Activated T-cell treated with anti-CD3 and anti-CD28 coated beads for 48 hours (primary cell): ENCODE results near the gene HS6ST3.
"Not testable (repeated sequence)": the region's sequence is repeated elsewhere in the genome, so short reads cannot be mapped to it uniquely, and the experiment has no call there.

Source experiments
- DNase-seq: peaks from one replicate; pipeline ENCODE4 v3.0.0-alpha.2; 2020; ENCODE audit warnings: low read depth

Gene HS6ST3

DNA sequence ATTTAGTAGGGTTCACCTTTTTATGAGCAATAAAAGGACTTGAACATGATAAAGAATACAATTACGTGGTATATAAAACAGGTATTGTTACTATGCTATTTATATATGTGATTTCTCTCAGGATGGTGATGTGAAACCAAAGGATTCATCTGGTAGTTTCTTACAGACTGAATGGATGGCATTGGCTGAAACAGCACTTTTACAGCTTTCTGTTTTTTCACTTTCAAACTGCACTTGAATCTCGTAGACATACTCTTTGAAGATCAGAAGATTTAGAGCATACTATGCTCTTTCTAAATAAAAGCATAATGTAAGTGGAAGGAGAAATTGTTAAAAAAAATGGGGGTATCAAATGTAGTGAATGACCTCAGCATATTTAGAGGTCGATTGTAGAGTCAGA lies 354.8 kb downstream of the HS6ST3 start:
- DNase-seq = no peak

DNA sequence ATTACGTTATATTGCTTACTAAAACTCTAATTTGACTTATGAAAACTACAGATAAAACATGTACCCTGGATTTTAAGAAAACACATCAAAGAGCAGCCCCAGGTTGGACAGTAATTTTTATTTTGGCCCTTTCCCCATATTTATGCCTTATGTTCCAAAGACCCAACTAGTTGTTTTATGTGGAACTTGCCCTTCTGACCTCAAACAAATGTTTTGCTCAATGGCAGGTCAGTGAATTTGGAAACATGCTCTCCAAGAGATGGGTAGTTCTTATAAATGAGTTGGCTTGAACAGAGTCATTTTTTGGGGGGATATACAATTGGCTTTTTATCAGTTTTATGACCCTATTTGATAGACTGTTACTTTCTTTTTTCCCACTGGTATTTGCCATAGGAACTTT lies 360.0 kb downstream of the HS6ST3 start:
- no peak for DNase-seq

DNA sequence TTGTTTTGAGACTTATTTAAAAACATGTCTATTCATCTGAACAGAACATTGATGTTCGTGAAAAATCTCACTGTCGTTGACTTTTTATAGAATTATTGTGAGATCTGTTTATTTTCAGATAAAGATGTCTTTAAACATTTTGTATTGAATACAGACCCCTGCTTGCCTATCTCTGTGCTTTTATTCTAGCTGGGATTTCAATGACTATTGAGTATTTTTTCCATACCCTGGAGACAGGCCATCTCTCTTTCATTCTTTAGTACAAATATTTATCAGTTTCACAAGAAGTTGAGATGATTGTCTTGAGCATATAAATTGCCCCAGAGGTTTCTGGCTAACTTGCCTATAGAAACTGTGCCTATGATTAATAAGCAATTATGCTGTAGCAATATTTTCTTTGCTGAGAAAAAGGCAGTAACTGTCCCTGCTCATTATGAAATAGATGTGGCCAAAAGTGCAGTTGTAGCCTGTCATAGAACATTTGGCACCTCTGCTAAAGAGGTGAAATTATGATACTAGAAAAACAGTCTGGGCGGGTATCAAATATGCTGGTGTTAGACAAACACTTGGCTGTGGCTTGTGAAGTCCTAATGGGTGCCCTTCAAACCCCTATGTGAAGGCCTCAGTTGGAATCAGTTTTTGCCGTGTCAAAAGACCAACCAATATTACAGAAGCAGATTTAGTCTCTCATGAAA lies 360.6 kb downstream of the HS6ST3 start:
- no peak for DNase-seq

DNA sequence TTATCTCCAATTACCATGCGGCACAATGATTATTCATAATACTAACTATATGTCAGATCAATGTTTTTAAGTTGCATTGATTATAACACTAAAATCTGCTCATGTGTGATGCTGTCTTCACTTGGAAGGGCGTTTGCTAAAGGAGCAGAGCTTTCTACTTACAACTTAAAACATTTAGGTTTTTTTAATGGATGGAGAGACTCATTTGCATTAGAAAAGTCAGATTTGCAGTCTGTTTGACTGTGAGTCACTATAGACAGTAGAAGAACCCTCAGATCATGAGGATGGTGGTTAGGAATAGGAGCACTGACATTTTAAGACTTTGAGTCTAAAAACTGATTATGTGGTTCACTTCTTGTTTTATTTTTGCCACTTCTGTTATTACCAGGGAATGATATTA lies 364.6 kb downstream of the HS6ST3 start:
- no peak for DNase-seq

DNA sequence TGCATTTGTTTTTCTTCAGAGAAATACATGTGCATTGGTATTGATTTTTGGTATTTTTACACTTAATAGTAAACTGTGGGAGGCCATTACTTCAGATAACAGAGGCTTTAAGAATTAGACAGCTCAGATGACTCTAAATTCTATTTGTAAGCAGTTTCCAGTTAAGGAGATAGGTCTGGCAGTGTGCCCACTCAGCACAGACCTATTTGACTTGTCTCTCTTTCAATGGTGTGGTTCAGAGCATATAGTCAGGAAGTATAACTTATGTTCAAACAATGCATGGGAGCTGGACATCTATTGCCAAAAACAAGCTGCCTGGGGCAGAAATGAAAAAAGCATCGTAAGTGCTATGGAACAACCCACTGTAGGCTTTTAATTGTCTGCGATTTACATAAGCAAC lies 370.7 kb downstream of the HS6ST3 start:
- no peak for DNase-seq

DNA sequence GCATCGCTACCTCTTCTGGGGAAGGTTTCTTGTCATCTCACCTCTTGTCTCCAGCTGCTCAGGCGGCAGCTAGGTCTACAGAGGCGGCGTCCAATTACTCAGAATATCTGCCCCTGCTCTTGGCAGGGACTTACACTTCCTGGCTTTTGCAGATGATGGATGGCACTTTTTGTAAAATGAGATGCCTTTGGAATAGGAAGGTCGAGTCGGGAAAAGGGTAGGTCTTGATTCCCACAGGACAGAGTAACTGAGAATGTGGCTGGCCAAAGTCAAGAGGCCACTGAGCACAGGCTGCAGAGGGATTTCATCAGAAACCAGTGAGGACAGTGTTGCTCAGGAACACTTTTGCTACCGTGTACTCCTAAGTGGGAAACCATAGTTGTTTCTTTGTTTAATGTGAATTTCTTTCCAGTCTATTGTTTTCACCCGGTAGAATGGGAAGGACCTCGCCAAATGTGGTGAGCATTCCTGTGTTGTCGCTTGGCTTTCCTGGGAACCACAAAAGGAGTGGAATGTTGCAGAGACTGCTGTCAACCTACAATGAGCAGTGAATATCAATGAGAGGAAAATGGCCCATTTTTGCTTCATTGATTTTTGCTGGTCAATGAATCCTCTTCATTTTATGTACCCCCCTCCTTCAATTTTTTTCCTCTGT lies 383.7 kb downstream of the HS6ST3 start:
- DNase-seq = no peak

DNA sequence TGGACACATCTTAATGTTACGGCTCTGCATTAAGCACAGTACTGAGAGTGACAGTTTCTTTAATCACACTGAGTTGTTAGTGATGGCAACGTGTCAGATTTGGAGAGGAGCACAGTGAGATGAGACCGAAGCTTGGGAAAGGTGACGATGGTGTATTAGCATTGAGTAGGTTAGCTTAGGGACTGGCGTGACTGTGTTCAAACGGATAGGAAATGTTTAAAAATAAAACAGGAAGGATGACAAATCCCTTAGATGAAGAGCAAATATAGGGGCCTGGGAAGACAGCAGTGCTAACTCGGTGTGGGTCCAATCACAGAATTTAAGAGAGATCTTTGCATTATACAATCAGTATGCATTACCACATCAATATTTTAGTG lies 384.3 kb downstream of the HS6ST3 start:
- DNase-seq = no peak

DNA sequence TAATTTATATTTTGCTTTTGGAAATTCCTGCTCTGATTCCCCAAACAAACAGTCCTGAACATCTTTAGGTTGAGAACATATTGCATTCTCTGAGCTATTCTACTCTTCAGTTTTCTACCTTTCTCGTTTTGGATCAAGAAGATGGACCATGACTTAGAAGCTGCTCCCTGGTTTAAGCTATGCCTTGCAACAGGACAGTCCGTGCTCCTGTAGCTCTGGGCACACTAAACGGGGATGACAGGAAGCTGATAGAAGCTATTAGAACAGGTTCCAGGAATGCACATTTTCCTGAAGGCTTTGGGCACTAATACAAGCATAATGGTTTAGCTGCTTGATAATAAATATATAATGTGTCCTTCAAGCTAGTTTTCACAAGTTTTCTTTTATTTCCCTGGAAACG lies 385.2 kb downstream of the HS6ST3 start:
- DNase-seq = no peak

DNA sequence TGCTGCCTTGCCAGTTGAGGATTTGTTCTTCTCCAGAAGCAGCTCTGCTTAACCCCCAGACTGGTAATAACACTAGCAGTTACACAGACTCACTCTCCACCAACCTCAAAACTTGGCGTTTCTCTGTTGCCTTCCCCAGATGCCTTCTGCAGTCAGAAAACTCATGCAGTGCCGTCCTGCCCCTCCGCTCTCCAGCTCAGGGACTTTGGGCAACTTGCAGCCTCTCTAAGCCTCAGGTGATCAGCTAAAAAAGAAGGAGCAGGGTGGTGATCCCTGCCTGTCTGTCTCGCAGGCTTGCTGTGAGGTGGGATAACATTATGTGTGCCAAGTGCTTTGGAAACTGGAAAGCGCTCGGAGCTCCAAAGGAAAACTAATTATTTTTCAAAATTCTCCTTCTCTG lies 391.6 kb downstream of the HS6ST3 start:
- DNase-seq = no peak

DNA sequence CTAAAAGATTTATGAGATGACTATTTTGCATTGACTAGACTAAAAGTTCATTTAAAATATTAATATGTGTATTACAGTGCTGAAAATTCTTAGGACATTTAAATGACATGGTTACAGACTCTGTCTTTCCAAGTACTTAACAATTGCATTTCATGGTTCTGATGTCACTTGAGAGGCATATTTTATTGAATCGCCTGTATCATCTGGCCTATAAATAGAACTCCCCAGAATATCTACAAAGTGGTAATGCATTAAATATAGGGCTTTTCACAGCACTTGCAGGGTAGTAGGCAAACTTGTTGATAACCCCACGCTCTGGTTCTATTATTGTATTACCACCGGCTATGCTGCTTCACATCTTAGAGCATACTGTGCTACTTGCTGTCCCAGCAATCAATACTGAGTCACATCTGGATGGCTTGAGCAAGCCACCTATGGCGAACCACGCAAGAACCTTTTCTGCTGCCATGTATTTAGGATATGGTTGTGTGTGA lies 400.6 kb downstream of the HS6ST3 start:
- no peak for DNase-seq

DNA sequence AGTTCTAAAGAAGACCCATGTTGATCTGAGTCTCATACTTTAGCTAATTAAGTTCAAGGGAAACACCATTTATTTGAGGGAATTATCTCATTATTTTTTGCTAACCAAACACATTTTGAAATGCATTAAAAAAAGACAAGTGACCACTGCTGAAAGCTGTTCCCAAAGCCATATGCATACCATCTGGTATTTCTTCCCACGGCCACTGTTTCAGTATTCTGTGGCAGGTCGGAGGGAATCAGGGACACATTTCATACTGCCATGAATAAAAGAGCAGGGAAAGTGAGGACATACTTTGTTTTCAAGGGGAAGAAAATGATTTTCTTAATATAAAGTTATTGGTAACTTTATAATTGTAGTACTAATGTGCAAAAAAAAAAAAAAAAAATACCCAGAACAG lies 401.2 kb downstream of the HS6ST3 start:
- no peak for DNase-seq

DNA sequence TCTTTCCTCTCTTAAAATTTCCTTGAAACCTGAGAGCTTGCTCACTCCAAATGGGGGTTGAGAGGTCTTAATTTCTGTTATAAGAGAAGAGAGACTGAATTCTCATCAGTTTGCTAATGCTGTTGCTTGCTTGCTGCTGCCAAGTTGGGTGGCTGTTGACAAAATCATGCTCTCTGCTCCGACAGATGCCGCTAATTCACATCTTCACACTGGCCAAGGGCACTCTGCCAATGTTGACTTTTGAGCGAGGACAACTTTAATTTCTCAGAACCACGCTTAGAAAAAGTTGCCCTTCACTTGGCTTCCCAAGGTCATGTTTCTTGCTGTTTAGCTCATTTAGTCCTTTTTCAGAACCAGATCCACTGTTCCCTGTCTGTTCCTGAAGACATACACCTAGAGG lies 402.9 kb downstream of the HS6ST3 start:
- no peak for DNase-seq

DNA sequence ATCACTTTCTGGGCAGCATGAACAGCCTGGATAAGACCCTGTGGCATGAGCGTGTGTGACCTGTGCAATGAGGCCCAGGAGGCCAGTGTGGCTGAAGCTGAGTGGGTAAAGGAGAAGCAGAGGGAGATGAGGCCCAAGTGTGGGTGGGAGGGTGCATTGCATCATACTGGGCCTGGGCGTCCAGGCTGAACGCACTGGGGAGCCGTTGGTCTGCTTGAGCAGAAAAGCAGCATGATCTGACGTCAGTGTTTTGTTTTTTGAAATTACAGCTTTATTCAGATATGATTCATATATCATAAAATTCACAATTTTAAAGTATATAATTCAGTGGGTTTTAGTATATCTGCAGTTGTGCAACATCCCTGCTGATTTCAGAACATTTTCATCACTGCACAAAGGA lies 409.7 kb downstream of the HS6ST3 start:
- DNase-seq = no peak

DNA sequence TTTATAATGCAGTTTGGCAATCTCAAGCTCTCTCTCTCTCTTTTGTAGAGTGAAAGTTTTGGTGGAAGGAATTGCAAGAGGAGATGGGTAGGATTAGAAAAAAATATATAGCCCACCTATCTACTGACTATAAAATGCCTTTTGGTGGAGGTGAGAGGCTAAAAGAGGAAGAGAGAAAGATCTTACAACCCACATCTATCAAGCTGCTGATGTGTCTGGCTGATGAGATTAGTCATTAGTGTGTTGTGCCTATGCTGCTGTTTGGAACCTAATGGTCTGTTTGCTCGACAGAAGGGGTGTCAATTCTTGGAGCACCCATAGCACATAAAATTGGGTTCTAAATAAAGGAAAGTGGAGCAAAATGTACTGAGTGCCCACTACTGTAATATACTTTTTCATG lies 411.0 kb downstream of the HS6ST3 start:
- no peak for DNase-seq

DNA sequence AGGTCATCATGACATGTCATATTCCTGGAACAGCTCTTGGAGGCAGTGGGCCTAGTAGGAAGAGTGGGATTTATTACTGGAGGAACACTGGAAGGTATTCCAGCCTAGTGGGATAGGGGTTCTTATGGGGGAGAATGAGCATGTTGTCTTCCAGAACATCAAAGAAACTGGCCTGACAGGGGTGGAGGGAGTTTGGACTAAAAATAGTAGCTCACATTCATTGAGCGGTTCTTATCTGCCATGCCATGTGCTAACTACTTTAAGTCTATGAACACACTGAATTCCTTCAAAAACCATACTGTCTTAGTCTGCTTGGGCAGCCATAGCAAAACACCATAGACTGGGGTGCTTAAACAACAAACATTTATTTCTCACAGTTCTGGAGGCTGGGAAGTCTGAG lies 413.6 kb downstream of the HS6ST3 start:
- no peak for DNase-seq

DNA sequence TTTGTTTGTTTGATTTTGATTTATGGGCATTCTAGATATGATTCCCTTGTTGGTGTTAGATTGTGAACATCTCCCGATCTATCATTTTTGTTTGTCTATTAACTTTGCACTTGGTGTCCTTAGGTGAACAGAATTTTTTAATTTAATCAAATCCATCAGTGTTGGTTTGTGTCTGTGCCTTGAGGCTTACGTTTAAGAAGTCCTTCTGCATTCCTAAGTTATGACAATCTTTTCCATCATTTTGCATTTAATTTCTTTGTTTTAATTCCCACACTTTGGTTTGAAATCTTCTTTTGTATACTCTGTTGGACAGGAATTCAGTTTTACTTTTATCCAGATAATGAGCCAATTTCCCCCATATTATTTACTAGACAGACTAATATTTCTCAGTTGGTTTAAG lies 421.7 kb downstream of the HS6ST3 start:
- DNase-seq = no peak

DNA sequence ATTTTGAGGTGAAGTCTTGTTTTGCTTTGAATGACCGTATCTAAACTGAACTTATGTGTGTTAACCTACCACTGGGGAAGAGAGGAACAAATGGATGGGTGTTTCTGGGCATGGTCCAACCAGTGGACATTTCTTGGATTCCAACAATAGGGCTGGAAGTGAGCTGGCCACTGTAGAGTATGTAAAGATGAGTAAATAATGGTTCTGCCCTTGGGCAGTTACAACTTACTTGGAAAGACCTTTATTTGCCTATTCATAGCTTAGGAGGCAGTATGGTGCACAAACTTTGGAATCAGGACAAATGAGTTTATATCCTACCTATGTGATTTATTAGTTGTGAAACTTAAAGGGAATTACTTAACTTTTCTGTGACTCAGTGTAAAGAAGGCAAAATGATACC lies 429.5 kb downstream of the HS6ST3 start:
- DNase-seq = no peak

DNA sequence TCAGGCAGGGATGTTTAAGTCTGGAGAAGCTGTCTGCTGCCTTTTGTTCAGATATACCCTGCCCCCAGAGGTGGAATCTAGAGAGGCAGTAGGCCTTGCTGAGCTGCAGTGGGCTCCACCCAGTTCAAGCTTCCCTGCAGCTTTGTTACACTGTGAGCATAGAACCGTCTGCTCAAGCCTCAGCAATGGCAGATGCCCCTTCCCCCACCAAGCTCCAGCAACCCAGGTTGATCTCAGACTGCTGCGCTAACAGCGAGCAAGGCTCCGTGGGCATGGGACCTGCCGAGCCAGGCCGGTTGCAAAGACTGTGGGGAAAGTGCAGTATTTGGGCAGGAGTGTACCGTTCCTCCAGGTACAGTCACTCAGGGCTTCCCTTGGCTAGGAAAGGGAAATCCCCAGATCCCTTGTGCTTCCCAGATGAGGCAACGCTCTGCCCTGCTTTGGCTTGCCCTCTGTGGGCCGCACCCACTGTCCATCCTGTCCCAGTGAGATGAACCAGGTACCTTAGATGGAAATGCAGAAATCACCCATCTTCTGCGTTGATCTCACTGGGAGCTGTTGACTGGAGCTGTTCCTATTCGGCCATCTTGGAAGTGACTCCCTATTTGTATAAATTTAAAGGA lies 434.6 kb downstream of the HS6ST3 start:
- DNase-seq = not testable (repeated sequence)

DNA sequence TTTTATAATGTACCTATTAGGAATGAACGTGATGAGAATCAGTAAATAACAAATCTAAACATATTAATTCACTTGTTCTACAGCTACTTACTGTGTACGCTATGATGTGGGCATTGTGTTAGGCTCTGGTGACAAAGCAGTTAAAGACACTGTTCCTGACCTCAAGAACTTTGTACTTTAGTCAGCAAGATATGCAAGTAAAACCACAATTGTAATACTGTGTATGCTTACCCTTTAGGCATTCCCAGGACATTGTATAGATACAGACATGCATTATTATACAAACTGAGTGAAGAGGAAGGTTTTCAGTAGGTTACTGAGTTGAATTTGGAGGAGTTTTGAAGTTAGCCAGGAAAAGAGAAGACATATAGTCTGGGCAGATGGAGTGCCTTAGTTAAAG lies 435.8 kb downstream of the HS6ST3 start:
- DNase-seq = no peak

DNA sequence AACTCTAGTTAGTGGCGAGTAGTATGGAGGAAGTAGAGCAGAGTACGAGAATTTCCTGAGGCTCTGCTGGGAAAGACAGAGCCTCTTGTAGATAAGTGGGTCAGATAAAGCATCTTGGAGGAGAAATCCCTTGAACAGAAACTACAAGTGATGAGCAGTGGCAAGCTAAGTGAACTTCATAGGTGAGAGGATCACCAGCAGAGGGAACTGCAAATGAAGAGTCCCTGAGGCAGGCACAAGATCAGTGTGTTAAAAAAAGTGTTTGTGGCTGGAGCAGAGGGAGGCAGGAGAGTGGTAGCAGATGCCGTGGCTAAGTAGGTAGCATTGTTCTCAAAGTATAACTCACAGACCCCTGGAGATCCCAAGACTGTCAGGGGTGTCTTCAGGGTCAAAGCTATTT lies 437.6 kb downstream of the HS6ST3 start:
- no peak for DNase-seq

DNA sequence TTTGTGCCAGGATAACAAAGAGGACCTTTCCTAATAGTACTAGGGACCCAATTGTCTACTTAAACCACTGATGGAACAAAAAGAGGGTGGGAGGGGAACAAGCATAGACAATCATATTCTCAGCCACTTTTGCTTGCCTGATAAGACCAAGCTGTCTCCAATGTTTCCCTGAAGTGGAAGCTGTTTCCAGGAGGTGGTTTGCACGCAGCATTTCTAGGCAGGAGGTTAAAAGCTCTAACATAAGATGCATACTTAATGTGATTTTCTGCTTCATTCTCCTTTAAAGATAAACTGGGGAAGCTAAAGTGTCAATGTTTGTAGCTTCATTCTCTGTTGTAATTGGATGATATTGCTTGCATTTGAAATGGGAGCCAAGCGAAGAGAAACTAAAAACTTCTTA lies 442.9 kb downstream of the HS6ST3 start:
- no peak for DNase-seq

DNA sequence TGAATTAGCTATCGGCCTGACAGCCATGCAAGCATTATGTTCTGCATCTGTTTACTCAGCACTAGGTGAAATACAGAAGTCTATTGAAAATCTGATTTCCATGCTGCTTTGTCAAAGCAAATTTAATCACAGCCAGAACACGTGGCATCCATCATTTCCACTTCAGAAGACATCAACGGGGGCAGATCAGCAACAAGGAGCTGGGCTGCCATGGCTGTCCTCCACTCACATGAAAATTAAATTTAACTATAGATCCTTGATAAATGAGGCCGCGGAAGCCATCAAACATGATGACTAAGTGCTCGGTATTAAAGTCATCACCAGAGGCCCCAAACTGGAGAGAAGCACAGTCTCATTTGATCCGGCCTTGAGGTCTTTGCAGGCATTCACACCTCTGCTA lies 443.5 kb downstream of the HS6ST3 start:
- DNase-seq = no peak

DNA sequence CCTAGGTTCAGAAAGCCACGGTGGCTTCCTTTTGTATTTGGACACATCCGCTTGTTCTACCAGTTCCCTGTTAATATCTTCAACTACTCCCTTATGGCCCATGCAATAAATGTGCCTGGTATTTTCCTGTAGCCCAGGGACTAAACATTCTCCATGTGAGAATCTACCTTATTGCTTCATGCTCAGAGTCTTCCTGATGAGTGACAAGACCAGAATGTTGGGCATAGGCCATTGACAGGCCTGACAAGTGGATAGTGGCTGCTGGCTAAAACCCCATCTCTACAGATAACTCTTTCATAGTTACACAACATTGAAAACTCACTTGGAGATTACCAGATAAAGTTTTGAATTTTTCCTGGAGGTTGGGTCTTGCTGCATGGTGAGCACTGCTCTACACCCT lies 449.9 kb downstream of the HS6ST3 start:
- no peak for DNase-seq

DNA sequence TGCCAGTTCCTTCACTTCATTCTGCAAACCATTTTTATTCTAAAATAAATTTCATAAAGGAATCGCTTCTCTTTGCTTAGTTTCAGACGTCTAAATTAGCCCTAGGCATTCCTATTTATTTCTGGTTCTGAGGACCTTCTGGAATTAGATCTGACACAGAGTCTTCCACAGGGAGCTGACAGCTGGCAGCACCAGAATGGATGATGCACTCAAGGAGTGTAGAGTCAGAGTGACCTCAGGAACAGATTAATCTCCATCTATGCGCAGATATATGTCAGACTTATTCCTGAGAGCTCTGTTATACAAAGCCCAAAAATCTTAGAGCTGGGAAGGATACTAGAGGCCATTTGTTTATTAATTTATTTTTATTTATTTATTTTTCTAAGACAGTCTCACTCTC lies 450.8 kb downstream of the HS6ST3 start:
- DNase-seq = no peak
